GM11168 (cell line): ENCODE results near the gene TMC8.

Experiments
- in situ Hi-C: fragments of 300-500 bp; cut with MboI; formaldehyde crosslinking; loops from one replicate; pipeline ENCODE4 v1.12.0; 2022; ENCODE audit warnings: low sequenced_read_pairs; ENCODE audit not compliant: unreplicated experiment

The TMC8 gene

DNA sequence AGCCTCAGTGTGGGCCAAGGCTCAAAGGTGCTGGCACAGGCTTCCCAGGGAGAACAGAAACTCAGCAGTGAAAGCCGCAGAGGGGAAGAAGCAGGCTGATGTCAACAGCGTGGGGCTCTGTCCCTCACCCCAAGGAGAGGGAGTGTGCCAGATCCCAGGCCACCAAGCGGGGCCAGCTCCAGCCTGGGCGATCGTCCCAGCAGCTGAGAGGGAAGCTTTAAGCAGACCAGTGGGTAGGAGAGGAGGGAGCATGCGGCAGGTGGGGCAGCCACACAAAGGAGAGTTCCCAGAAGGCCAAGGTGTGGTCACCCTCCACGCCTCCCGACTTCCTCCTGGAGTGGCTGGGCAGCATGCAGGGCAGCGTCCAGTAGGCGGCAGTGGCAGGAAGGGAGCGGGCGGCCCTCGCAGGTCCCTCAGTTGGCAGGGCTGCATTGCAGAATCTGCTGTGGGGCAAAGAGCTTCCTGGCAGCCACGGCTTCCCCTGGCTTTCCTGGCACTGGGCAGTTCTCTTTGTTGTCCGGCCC lies 43.8 kb downstream of the TMC8 start:
- in situ Hi-C loops: loop anchor here (5.0 kb wide), 1 partner anchor 42 kb away; the partner anchor contains the start of gene TMC8

DNA sequence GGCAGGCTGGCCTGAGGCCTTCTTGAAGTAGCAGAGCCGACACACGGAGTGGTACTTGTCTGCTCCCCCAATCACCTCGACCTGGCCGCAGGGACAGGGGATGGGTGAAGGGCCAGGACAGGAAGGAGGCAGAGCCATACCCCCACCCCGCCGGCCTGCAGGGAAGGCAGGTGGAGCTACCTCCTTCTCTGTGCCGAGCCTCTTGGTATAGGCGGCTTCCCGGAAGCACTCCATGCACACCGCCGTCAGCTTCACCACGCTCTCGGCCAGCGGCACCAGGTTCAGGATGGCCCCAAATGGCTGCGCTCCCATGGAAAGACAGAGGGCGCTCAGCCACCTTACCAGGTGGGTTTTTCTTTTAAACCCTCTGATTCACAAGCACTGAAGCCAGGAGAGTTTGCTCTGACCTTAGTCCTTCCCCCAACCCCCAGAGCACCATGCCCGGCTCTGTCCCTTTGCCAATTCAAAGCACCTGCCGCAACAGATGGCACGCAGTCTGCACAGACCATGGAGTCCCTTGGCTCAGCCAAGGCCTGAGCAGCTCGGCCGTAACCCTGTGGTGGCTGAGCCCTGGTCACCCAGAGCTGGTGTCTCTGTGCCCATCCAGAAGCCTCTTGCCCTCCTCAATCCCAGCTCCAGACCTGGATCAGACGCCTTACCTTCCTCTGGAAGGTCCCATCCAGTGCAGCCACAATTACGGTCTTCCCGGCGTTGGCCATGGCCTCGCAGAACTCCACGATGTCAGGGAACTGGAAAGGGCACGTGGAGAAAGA lies 44.5 kb downstream of the TMC8 start:
- in situ Hi-C loops: loop anchor here (5.0 kb wide), 1 partner anchor 43 kb away; the partner anchor contains the start of gene TMC8

DNA sequence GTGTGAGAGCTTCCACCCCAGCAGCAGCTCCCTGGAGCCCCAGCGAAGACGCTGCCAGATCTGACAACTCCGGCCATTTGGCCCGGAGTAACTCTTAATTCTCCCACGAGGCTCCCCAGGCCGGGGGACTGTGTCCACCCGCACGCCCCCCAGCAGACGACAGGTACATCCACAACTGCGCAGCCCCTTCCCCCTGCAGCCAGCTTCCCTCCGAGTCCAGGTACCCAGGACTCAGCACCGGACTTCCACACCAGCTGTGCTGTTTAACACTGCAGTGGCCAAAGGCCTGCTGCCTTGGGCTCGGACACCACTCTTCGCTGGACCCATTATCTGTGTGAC lies 45.0 kb downstream of the TMC8 start:
- in situ Hi-C loops: no loop called here

DNA sequence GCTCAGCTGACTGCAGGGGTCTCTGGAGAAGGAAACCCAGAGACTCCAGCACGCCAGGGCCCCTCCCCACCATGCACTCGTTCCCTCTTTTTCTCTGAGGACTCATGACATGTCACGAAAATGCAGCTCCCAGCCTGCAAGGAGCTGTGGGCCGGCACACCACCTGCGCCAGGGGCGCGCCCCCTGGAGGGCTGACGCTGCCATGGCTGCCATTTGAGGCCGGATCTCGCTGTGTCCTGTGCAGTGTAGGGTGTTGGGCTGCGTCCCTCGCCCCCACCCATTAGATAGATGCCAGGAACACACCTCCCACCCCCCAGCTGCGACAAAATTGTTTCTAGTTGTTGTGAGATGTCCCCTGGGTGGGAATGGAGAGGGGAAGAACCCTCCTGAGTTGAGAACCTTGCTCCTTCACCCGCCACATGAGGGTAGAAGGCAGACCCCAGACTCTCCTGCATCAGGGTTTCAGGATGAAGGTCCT lies 46.0 kb downstream of the TMC8 start:
- in situ Hi-C loops: no loop called here

DNA sequence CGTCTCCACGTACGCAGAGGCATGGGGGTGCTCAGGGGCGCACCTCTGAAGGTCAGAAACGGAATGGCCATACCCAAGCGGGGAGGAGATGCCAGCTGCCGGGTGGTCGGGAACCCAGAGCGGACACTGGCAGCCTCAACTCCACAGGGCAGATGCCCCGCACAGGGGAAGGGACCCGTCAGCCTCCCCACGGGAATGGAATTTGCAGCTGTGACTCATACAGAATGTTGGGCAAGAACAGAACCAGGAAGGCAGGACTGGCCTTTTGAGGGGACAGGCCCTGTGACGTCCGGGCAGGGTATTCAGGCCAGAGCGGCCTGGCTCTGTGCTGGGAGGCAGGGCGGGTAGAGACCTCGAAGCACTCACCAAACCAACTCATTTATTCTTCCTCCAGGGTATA lies 48.8 kb downstream of the TMC8 start:
- in situ Hi-C loops: no loop called here

DNA sequence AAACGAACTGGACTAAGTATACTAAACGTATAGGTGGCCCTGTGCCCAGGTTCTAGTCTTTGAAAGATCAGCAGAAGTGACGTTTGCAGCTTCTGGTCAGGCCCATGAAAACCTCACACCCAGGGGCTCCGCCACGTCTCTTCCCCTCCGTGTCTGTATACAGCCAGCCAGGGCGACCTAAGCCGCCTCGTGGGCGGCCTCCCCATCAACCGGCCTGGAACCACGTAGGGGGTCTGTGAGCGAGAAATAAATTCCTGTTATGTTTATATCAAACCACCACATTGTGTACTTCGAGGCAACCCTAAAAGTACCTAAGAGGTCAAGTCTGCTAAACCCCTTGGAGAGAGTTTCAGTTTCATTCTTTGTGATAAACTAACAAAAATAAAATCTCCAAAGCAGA lies 49.5 kb downstream of the TMC8 start:
- in situ Hi-C loops: no loop called here

DNA sequence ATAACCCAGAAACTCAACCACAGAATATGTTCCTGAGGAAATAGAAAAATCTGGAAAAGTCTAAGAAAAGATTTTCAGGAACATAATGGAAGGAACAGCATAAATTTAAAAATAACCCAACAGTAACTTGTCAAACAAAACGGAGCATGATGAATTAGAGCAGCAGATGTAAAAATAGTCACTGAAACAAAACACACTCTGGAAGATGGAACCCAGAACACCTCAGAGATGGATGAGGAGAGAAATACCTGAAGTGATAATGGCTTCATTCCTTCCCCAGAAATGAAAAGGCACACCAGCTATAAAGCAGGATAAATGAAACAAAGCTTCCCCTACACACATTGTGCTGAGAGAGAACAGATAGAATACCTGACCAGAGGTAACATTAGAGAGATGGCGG lies 49.9 kb downstream of the TMC8 start:
- in situ Hi-C loops: no loop called here

DNA sequence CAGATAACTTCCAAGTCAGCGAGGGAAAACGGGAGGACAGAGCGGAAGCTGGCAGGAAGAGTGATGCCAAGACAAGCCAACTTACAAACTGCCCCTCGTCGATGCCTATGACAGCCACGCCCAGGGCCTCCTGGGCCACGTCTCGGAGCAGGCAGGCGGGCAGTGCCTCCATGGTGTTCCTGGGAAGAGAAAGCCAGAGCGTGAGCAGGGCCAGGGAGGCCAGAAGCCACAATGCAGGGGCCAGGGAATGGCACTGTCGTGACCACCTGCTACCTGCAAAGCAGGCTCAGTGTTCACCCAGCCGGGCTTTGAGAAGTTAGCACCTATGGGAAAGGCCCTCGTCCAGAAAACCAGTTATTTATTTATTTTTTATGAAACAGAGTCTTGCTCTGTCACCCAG lies 51.9 kb downstream of the TMC8 start:
- in situ Hi-C loops: no loop called here

DNA sequence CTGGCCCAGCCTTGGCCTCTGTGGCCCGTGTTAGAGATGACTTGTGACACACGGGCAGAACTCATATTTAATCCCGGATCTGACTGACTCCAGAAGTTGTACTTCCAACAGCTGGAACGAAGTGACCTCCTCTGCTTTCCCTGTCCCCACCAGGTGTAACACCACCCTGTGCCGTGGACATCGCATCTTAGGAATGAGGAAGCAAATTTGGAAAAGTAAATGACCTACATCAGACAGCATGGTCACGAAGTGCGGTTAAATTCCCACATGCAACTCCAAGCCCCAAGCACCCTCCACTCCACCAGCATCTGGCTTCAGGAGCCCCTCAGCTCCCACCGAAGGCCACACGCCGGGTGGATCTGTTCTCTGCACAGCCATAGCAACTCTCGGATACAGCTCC lies 53.3 kb downstream of the TMC8 start:
- in situ Hi-C loops: no loop called here

DNA sequence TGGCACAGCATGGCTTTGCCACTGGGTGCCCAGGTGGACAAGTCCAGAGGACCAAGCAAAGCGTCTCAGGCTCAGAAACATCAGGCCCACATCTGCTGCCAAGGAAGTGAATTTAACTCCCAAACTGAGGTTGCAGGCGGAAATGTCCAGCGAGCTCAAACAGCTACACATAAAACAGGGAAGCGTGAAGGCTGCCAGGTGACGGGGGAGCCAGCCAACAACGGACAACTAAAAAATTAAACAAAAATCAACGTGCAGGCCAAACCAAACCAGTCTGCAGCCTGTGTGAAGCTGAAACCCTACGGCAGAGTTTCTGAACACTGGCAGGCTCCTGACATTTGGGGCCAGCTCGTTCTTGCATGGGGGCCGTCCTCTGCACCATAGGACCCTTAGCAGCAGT lies 53.8 kb downstream of the TMC8 start:
- in situ Hi-C loops: no loop called here

DNA sequence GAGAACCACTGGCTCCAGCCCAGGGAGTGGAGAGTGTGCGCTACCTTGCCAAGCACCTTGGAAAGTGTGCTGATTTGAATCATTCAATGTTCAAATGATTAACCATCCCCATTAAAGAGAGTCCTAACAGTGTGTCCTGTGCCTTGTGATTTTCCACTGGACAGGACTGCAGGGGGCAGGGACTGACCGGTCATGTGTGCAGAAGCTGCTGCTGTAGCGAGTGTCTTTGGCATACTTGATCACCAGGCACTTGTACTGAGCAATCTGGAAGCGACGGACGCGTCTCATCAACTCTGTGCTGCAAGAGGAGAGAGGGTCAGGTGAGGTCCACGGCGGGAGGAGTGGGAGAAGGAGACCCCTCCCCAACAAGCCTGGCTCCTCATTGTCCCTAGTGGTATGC lies 54.3 kb downstream of the TMC8 start:
- in situ Hi-C loops: no loop called here

DNA sequence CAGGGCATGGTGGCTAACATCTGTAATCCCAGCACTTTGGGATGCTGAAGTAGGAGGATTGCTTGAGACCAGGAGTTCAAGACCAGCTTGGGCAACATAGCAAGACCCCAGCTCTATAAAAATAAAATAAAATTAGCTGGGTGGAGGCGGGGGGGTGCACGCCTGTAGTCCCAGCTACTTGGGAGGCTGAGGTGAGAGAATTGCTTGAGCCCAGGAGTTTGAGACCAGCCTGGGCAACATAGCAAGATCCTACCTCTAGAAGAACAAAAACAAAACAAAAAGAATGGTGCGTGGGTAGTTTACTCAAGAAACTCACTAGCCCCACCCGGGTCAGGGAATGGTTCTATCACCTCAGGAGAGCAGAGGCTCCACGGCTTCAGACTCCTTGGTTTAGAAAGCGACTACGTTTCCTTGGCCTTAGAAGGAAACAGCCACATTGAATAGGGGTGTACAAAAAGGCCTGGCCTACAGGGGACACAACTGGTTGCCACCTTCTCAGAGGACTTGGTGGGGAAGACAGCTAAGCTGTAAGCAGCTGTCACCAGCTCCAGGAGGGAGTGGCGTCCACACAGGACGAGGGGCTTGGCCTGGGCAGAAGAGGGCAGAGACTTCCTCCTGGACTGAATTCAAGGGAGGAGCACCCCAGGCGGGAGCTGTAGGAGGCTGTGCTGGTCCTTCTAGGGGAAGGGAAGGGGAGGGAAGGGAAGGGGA lies 55.6 kb downstream of the TMC8 start:
- in situ Hi-C loops: no loop called here

DNA sequence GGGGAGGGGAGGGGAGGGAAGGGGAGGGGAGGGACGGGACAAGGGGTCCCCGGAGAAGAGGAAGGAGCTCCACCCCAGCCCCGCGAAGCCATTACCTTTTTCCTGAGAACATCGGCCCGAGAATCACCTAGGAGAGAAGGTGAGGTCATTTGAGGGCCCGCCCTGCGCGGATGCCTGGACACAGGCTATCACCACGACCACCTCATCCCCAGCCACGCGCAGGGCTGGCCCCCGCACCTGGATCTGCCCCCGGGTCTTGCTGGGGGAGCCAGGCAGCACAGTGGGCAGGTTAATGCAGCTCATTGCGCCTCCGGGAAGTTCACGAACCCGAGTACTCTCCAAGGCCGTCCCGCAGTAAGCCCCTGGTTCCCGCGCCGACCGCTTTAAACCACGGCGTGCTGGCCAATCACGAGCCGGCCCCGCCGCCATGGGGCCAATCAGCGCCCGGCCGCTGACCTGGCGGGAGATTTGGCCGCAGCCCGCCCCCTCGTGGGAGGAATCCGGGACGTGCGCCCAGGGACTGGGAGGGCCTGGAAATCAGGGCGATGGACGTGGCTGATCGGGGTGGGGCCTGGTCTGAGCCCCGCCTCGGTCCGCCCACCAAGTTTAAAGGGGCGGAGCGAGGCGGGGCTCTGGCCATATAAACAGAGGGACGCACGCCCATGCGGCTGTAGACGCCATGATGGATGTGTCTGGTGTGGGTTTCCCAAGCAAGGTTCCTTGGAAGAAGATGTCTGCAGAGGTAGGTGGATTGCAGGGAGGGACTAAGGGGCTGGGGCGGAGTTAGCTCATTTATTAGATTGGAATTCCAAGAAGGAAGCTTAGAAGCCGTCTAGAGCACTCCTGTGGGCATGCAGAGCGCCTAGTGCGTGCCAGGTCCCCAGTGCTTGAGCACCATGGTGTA lies 56.4 kb downstream of the TMC8 start, which contains the start of the genes AFMID and TK1:
Gene AFMID (plus strand): TSS at position 671 of the 904 bp plus-strand sequence. CDS start 9 bp downstream, at position 680.
Gene TK1 (minus strand): TSS at position 361 of the 904 bp plus-strand sequence. CDS start 58 bp downstream, at position 303.
- in situ Hi-C loops: no loop called here
